GM12874 (cell line): ENCODE data around the gene OR8A1.

Experiments used
- CTCF ChIP-seq: IDR thresholded peaks from 2 replicates; pipeline ENCODE4 v1.5.1; 2011; ENCODE audit warnings: low read depth, mild to moderate bottlenecking, control low read depth, low read length, moderate library complexity; ENCODE audit not compliant: insufficient read depth

OR8A1 gene

GRCh38 chr11:124541204-124541603 is 28.6 kb upstream of the OR8A1 start:
- TF ChIP-seq CTCF = no peak

GRCh38 chr11:124543145-124543544 is 26.7 kb upstream of the OR8A1 start:
- no peak for TF ChIP-seq CTCF

GRCh38 chr11:124543554-124543953 is 26.2 kb upstream of the OR8A1 start, which contains the start of gene OR8B12:
TSS of gene OR8B12 (minus strand) at chr11:124543654. CDS start at chr11:124543654, 0 bp downstream.
- no peak for TF ChIP-seq CTCF

GRCh38 chr11:124551189-124551588 is 18.6 kb upstream of the OR8A1 start:
- TF ChIP-seq CTCF = peak; percentile 24; the same call in 1 of the 2 replicates

- TF ChIP-seq CTCF = no peak
Measured at GRCh38 chr11:124551987-124552386, 17.8 kb upstream of the OR8A1 start.

GRCh38 chr11:124556828-124557227 is 13.0 kb upstream of the OR8A1 start:
- no peak for TF ChIP-seq CTCF

- no peak for TF ChIP-seq CTCF
Measured at GRCh38 chr11:124570160-124570559, 363 bp downstream of the OR8A1 start.

GRCh38 chr11:124577716-124578427 is 8.1 kb downstream of the OR8A1 start:
- TF ChIP-seq CTCF = no peak
